Uterus (tissue), 4 donors: Measurements from ENCODE around the gene RPS28. TPM values are rescaled to one million over a fixed set of nuclear protein-coding genes. Genes with fewer than 3 reads are reported as not detected.

Experiments used
- DNase-seq, 2 donors: peaks; one replicate each; pipeline ENCODE4 v3.0.0-alpha.2; 2019 to 2020
- H3K27ac ChIP-seq, 2 donors: fragments of 200-600 bp; sonication (generic); 1 replicate in 1 of 2; 2 replicates in 1 of 2; pipeline ENCODE4 v1.5.1; 2016 to 2018
- H3K27me3 ChIP-seq, 2 donors: fragments of 200-600 bp; sonication (generic); one replicate each; pipeline ENCODE4 v1.5.1; 2018 to 2019; ENCODE audit warnings: control low read depth in 1 of 2
- H3K36me3 ChIP-seq, 2 donors: fragments of 200-600 bp; sonication (generic); one replicate each; pipeline ENCODE4 v1.5.1; 2019; ENCODE audit warnings: control low read depth in 1 of 2
- H3K4me1 ChIP-seq, 2 donors: fragments of 200-600 bp; sonication (generic); one replicate each; pipeline ENCODE4 v1.5.1; 2018 to 2019; ENCODE audit warnings: control low read depth in 1 of 2
- H3K4me3 ChIP-seq, 2 donors: fragments of 200-600 bp; sonication (generic); 1 replicate in 1 of 2; 2 replicates in 1 of 2; pipeline ENCODE4 v1.5.1; 2018 to 2019; ENCODE audit warnings: mild to moderate bottlenecking in 1 of 2
- H3K9me3 ChIP-seq, 2 donors: fragments of 200-600 bp; sonication (generic); one replicate each; pipeline ENCODE4 v1.5.1; 2019; ENCODE audit warnings: control low read depth in 1 of 2
- CTCF ChIP-seq, 4 experiments: fragments of 200-600 bp in 2 of 4; fragments of 450-650 bp in 2 of 4; sonication (generic) in 2 of 4; IDR thresholded peaks; one replicate each; pipeline ENCODE4 v1.5.1; 2016 to 2019; ENCODE audit warnings: antibody characterized with exemption in 4 of 4, mild to moderate bottlenecking in 2 of 4, moderate library complexity in 1 of 4
- POLR2A ChIP-seq, 2 donors: fragments of 450-650 bp; IDR thresholded peaks; one replicate each; pipeline ENCODE4 v1.6.1; 2016; ENCODE audit warnings: antibody characterized with exemption in 2 of 2, mild to moderate bottlenecking in 1 of 2, moderate library complexity in 1 of 2
- intact Hi-C: fragments of 100-400 bp; cut with DNase I; formaldehyde crosslinking; loops from one replicate; pipeline ENCODE4 v1.15.1; 2023; ENCODE audit warnings: low total_unique reads
- total RNA-seq, 4 donors: library from RNA; depleted of rRNA in 3 of 4; stranded (reverse); fragments of >200 nt in 3 of 4; gene quantifications; one replicate each; pipeline versions ENCODE4 v1.1.0 to v1.2.4, GENCODE V29; 2014 to 2023
- donor health status: DM: yes; HTN: yes; CAD: no.

RPS28 gene
- total RNA-seq, 4 donors from 2014 or later: 44.1 to 1,410 (median 360) TPM

DNA sequence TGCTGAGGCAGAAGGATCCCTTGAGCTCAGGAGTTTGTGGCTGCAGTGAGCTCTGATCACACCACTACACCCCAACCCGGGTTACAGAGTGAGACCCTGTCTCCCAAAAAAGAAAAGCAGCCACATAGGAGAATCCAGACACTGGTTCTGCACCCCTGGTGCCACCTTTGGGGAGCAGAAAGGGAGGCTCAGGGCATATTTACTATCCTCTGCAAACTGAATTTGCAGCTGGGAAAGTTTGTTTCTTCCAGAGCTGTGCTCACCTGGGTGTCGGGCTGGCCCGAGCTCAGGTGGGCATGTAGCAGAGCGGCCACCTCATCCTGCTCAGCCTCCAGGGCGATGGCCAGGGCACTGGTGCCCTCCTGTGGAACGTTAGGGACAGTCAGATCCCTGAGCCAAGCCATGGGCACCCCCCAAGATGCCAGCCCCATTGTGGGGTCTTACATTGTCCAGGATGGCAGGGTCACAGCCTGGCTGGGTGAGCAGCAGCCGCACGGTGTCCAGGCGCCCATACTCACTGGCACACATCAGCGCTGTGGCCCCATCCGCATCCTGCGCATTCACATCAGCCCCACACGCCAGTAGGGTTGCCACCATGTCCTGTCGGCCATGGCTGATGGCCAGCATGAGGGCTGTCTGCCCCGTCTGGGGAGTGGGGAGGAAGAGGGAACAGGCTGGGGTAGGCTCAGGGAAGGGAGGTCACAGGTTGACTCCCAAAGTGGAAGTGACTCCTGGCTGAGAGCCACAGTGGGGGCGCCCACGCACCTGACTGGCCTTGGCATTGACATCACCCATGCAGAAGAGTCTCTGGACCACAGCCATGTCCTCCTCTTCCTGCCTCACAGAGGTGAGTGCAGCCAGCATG is 3.1 kb downstream of the RPS28 start:
- Histone ChIP-seq H3K4me3 (no peak overlapping the region), H3K9me3 (no peaks in the 10 kb centered on the region), H3K27me3 (no peaks in the 10 kb centered on the region), H3K27ac (no peak overlapping the region), H3K36me3 (no peaks in the 10 kb centered on the region), H3K4me1 (peaks cover 0 to 11% of the 10 kb centered on the region in 2 donors)
- peak in 1 of 2 donors; percentile 49 for DNase-seq
- intact Hi-C loops: no loop called here
- TF ChIP-seq POLR2A (IDR thresholded peaks at IDR 0.05) (no peak), CTCF (IDR thresholded peaks at IDR 0.05) (no peak)

- Histone ChIP-seq H3K36me3 (no peaks in the 10 kb centered on the region), H3K27me3 (no peaks in the 10 kb centered on the region), H3K9me3 (no peaks in the 10 kb centered on the region), H3K27ac (no peak overlapping the region), H3K4me3 (no peak overlapping the region), H3K4me1 (peaks cover 0 to 9% of the 10 kb centered on the region in 2 donors)
- intact Hi-C loops: no loop called here
- DNase-seq: no peak
- no peak for TF ChIP-seq CTCF (IDR thresholded peaks at IDR 0.05)
- no peak for TF ChIP-seq POLR2A (IDR thresholded peaks at IDR 0.05)
Measured at GRCh38 chr19:8325454-8325853, 4.2 kb downstream of the RPS28 start.

- H3K36me3 ChIP-seq: no peaks in the 10 kb centered on the region
- H3K27ac ChIP-seq: no peak overlapping the region
- no peak for DNase-seq
- intact Hi-C loops: no loop called here
- TF ChIP-seq CTCF (IDR thresholded peaks at IDR 0.05): no peak
- peaks cover 0 to 10% of the 10 kb centered on the region in 2 donors for H3K4me1 ChIP-seq
- peaks cover 0 to 14% of the 10 kb centered on the region in 2 donors for H3K27me3 ChIP-seq
- H3K4me3 ChIP-seq: no peak overlapping the region
- H3K9me3 ChIP-seq: no peaks in the 10 kb centered on the region
Measured at GRCh38 chr19:8329996-8330395, 8.7 kb downstream of the RPS28 start.

DNA sequence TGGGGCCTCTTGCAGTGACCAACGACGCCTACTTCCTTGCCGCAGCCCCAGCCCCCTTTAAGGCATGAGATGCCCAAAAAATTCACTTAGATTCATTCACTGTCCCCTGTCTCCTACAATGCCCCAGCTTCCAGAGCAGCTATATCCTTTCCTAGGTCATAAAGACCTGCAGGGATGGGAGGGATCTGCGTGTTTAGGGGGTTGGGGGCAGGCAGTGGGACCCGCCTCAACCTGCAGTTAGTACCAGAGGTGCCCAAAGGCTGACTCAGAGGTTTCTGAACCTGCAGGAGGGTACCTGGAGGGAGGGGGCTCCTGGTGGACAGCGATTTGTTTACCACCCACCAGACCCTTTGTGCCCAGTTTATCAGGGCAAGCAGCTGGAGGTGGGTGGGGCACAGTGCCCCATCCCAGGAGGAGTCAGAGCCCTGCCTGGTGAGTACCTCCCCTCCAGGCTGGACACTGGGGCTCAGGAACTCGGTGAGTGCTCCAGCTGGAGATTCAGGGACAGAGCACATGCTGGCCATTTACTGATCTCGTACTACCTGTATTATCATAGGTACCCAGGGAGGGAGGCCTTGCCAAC is 10.1 kb downstream of the RPS28 start:
- no peak overlapping the region for H3K27ac ChIP-seq
- no peaks in the 10 kb centered on the region for H3K36me3 ChIP-seq
- DNase-seq: no peak
- peaks cover 0 to 16% of the 10 kb centered on the region in 2 donors for H3K4me1 ChIP-seq
- no peak overlapping the region for H3K4me3 ChIP-seq
- intact Hi-C loops: no loop called here
- no peaks in the 10 kb centered on the region for H3K9me3 ChIP-seq
- peaks cover 0 to 14% of the 10 kb centered on the region in 2 donors for H3K27me3 ChIP-seq
- TF ChIP-seq CTCF (IDR thresholded peaks at IDR 0.05): no peak
- no peak for TF ChIP-seq POLR2A (IDR thresholded peaks at IDR 0.05)
